ENCODE measurements around the gene AQP2. TPM values are rescaled to one million over a fixed set of nuclear protein-coding genes. Genes with fewer than 3 reads are reported as not detected.

AQP2 gene
- total and polyA plus RNA-seq, 2 experiments from 2014 or later, result 0.07 TPM; not detected in 1

DNA sequence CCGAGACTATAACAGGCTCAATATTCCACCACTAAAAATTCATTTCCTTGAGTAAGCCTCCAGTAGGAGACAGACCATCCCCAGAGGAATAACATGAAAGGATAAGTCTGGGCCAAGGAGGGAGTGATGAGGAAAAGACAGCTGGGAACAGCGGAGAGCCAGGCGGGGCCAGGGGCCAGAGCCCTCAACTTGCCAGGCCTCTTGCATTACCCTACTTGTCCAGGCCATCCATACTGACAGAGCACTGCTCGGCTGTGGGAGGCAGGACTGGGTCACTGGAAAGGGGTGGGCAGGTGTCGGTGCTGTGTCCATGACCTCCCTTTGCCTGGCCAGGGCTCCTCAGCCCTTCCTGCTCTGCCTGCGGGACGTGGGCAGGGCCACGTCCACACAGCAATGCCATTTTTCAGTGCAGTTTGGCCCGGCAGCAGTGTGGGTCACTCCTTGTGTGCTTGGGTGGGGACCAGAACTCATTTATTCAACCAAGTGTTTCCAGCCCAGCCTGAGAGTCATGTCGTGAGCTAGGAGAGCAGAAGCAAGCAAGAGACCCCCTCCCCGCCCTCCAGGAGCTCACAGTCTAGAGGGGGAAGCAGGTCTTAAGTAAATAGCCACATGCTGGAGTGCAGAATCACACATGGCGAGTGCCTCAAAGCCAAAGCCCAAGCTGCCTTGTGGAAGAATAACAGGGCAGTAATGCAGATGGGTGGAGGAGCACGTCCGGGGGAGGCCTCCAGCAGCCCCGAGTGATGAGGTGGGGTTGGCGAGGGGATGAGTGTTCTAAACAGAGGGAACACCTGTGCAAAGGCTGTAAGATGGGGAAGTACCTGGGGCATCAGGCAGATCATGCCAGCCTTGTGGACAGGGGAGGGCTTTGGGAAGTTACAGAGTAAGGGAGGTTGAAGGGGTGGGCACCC lies 37.9 kb upstream of the AQP2 start:
- Histone ChIP-seq H3K36me3 (ENCODE audit: insufficient read depth) (no peaks in the 10 kb centered on the region), H3F3A (replicated peaks; ENCODE audit: low read depth) (peaks cover 4% of the 10 kb centered on the region; the same call in 1 of the 2 replicates), H4K20me1 (replicated peaks; ENCODE audit: insufficient read depth) (no peaks in the 10 kb centered on the region), H3K4me3 (no peak overlapping the region), H3K27ac (ENCODE audit: low read depth) (no peak overlapping the region), H3K4me1 (ENCODE audit: insufficient read depth) (peaks cover 10% of the 10 kb centered on the region), H3K9me2 (ENCODE audit: insufficient read depth) (no peaks in the 10 kb centered on the region), H3K4me2 (no peak overlapping the region), H3K27me3 (ENCODE audit: insufficient read depth) (no peaks in the 10 kb centered on the region), H2AFZ (no peak overlapping the region), H3K79me2 (replicated peaks; ENCODE audit: insufficient read depth) (no peaks in the 10 kb centered on the region)
- H3K27ac Mint-ChIP-seq, result no peak overlapping the region
- DNase-seq (ENCODE audit: low spot score), result no peak
- H3K27me3 Mint-ChIP-seq (ENCODE audit: insufficient read depth, low read depth, poor library complexity), result peaks cover 16% of the 10 kb centered on the region
- no peaks in the 10 kb centered on the region for H3K36me3 Mint-ChIP-seq (ENCODE audit: low read depth)
- no peaks in the 10 kb centered on the region for H3K9me3 Mint-ChIP-seq
- H3K4me3 Mint-ChIP-seq, result no peak overlapping the region
- TF ChIP-seq, protein P1, sequence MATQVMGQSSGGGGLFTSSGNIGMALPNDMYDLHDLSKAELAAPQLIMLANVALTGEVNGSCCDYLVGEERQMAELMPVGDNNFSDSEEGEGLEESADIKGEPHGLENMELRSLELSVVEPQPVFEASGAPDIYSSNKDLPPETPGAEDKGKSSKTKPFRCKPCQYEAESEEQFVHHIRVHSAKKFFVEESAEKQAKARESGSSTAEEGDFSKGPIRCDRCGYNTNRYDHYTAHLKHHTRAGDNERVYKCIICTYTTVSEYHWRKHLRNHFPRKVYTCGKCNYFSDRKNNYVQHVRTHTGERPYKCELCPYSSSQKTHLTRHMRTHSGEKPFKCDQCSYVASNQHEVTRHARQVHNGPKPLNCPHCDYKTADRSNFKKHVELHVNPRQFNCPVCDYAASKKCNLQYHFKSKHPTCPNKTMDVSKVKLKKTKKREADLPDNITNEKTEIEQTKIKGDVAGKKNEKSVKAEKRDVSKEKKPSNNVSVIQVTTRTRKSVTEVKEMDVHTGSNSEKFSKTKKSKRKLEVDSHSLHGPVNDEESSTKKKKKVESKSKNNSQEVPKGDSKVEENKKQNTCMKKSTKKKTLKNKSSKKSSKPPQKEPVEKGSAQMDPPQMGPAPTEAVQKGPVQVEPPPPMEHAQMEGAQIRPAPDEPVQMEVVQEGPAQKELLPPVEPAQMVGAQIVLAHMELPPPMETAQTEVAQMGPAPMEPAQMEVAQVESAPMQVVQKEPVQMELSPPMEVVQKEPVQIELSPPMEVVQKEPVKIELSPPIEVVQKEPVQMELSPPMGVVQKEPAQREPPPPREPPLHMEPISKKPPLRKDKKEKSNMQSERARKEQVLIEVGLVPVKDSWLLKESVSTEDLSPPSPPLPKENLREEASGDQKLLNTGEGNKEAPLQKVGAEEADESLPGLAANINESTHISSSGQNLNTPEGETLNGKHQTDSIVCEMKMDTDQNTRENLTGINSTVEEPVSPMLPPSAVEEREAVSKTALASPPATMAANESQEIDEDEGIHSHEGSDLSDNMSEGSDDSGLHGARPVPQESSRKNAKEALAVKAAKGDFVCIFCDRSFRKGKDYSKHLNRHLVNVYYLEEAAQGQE (IDR thresholded peaks at IDR 0.05; ENCODE audit: unreplicated experiment), result no peak
- TF ChIP-seq, protein P2, sequence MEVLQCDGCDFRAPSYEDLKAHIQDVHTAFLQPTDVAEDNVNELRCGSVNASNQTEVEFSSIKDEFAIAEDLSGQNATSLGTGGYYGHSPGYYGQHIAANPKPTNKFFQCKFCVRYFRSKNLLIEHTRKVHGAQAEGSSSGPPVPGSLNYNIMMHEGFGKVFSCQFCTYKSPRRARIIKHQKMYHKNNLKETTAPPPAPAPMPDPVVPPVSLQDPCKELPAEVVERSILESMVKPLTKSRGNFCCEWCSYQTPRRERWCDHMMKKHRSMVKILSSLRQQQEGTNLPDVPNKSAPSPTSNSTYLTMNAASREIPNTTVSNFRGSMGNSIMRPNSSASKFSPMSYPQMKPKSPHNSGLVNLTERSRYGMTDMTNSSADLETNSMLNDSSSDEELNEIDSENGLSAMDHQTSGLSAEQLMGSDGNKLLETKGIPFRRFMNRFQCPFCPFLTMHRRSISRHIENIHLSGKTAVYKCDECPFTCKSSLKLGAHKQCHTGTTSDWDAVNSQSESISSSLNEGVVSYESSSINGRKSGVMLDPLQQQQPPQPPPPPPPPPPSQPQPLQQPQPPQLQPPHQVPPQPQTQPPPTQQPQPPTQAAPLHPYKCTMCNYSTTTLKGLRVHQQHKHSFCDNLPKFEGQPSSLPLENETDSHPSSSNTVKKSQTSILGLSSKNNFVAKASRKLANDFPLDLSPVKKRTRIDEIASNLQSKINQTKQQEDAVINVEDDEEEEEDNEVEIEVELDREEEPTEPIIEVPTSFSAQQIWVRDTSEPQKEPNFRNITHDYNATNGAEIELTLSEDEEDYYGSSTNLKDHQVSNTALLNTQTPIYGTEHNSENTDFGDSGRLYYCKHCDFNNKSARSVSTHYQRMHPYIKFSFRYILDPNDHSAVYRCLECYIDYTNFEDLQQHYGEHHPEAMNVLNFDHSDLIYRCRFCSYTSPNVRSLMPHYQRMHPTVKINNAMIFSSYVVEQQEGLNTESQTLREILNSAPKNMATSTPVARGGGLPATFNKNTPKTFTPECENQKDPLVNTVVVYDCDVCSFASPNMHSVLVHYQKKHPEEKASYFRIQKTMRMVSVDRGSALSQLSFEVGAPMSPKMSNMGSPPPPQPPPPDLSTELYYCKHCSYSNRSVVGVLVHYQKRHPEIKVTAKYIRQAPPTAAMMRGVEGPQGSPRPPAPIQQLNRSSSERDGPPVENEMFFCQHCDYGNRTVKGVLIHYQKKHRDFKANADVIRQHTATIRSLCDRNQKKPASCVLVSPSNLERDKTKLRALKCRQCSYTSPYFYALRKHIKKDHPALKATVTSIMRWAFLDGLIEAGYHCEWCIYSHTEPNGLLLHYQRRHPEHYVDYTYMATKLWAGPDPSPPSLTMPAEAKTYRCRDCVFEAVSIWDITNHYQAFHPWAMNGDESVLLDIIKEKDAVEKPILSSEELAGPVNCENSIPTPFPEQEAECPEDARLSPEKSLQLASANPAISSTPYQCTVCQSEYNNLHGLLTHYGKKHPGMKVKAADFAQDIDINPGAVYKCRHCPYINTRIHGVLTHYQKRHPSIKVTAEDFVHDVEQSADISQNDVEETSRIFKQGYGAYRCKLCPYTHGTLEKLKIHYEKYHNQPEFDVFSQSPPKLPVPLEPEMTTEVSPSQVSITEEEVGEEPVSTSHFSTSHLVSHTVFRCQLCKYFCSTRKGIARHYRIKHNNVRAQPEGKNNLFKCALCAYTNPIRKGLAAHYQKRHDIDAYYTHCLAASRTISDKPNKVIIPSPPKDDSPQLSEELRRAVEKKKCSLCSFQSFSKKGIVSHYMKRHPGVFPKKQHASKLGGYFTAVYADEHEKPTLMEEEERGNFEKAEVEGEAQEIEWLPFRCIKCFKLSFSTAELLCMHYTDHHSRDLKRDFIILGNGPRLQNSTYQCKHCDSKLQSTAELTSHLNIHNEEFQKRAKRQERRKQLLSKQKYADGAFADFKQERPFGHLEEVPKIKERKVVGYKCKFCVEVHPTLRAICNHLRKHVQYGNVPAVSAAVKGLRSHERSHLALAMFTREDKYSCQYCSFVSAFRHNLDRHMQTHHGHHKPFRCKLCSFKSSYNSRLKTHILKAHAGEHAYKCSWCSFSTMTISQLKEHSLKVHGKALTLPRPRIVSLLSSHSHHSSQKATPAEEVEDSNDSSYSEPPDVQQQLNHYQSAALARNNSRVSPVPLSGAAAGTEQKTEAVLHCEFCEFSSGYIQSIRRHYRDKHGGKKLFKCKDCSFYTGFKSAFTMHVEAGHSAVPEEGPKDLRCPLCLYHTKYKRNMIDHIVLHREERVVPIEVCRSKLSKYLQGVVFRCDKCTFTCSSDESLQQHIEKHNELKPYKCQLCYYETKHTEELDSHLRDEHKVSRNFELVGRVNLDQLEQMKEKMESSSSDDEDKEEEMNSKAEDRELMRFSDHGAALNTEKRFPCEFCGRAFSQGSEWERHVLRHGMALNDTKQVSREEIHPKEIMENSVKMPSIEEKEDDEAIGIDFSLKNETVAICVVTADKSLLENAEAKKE (CRISPR knock-in tag; IDR thresholded peaks at IDR 0.05), result no peak
- TF ChIP-seq JUNB (IDR thresholded peaks at IDR 0.05; ENCODE audit: unreplicated experiment) (no peak), NANOG (IDR thresholded peaks at IDR 0.05; ENCODE audit: borderline replicate concordance) (no peak), ZNF114 (CRISPR knock-in tag; IDR thresholded peaks at IDR 0.05) (no peak), EZH2phosphoT487 (IDR thresholded peaks at IDR 0.05; ENCODE audit: unreplicated experiment) (no peak), CREB1 (CRISPR knock-in tag; IDR thresholded peaks at IDR 0.05; ENCODE audit: low read depth) (no peak), POLR2AphosphoS5 (IDR thresholded peaks at IDR 0.05; ENCODE audit: low read depth) (no peak), EZH2 (IDR thresholded peaks at IDR 0.05; ENCODE audit: low read depth, unreplicated experiment) (no peak), ZNF331 (CRISPR knock-in tag; IDR thresholded peaks at IDR 0.05; ENCODE audit: low read depth) (no peak), STAT1 (IDR thresholded peaks at IDR 0.05; ENCODE audit: unreplicated experiment) (no peak)
- TF ChIP-seq, protein P3, sequence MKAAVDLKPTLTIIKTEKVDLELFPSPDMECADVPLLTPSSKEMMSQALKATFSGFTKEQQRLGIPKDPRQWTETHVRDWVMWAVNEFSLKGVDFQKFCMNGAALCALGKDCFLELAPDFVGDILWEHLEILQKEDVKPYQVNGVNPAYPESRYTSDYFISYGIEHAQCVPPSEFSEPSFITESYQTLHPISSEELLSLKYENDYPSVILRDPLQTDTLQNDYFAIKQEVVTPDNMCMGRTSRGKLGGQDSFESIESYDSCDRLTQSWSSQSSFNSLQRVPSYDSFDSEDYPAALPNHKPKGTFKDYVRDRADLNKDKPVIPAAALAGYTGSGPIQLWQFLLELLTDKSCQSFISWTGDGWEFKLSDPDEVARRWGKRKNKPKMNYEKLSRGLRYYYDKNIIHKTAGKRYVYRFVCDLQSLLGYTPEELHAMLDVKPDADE (IDR thresholded peaks at IDR 0.05), result no peak
- TF ChIP-seq, protein P4, sequence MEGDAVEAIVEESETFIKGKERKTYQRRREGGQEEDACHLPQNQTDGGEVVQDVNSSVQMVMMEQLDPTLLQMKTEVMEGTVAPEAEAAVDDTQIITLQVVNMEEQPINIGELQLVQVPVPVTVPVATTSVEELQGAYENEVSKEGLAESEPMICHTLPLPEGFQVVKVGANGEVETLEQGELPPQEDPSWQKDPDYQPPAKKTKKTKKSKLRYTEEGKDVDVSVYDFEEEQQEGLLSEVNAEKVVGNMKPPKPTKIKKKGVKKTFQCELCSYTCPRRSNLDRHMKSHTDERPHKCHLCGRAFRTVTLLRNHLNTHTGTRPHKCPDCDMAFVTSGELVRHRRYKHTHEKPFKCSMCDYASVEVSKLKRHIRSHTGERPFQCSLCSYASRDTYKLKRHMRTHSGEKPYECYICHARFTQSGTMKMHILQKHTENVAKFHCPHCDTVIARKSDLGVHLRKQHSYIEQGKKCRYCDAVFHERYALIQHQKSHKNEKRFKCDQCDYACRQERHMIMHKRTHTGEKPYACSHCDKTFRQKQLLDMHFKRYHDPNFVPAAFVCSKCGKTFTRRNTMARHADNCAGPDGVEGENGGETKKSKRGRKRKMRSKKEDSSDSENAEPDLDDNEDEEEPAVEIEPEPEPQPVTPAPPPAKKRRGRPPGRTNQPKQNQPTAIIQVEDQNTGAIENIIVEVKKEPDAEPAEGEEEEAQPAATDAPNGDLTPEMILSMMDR (conservative IDR thresholded peaks at IDR 0.05; ENCODE audit: low read depth in 2 of 2), result no peak
- no peak for ATAC-seq
- H3K4me1 Mint-ChIP-seq, result peaks cover 40% of the 10 kb centered on the region

All from GM23338 (cell line).